Hematopoietic multipotent progenitor cell treated with erythropoietin and hydrocortisone succinate and interleukin-3 and kit ligand, for 6 days (in vitro differentiated cells): ENCODE results near the gene ELAVL3.

Source experiments
- DNase-seq: peaks from one replicate; pipeline ENCODE4 v3.0.0-alpha.2; 2015

The ELAVL3 gene

DNA sequence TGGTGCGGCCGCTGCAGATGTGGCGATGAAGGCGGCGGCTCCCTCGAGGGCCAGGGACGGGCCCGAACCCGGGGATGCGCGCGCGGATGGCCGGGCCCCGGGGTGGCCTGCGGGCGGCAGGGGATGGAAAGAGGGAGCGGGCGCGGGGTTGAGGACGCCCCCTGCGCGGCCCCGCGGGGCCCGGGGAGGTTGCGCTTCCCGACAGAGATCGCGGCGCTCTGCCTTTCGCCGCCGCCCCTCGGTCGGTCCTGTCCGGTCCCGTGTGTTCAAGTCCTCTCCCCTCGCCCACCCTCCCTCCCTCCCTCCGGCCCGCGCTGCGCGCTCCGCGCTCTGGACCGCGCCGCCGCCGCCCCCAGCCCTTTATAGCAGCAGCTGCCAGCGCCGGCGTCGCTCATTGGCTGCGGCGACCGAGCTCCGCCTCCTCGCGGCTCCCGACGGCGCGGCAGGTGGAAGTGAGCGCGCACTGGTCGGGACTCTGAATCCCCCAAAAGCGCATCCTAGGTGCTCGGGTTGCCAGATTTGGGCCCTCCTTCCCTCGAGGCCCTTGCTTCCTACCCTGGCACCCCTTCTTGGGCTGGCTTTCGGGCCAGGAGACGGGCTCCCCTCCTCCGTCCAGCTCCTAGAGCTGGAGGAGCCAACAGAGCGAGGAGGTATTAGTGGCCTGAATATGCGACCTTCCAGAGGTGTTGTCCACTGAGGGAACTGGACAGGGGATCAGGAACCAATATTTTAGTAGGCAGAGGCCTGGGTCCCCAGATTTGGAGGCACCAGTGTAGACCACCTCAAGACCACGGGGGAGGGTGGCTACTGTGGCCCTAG lies at the start of gene ELAVL3:
TSS of gene ELAVL3 (minus strand) at position 332 of the 819 bp plus-strand sequence. CDS start 438 bp downstream, outside the sequence.
- no peak for DNase-seq

DNA sequence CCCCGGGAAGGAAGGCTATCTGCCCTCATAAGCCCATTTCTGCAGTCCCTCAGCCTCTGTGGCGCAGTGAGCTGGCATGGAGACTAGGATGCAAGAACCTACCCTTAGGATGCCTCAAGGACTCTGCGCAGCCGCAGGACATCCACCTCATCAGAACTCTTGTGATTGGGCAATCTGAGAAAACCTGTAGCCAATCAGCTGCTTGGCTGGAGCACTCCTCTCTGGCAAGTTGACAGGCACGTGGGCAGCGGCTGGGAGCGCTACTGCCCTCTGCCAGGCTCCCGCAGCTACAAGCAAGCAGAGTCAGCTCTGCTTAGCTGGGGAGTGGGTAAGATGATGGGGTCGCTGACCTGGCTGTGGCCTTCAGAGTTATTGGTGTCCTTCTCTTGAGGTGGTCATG lies 49.6 kb upstream of the ELAVL3 start:
- DNase-seq, result peak; percentile 97

DNA sequence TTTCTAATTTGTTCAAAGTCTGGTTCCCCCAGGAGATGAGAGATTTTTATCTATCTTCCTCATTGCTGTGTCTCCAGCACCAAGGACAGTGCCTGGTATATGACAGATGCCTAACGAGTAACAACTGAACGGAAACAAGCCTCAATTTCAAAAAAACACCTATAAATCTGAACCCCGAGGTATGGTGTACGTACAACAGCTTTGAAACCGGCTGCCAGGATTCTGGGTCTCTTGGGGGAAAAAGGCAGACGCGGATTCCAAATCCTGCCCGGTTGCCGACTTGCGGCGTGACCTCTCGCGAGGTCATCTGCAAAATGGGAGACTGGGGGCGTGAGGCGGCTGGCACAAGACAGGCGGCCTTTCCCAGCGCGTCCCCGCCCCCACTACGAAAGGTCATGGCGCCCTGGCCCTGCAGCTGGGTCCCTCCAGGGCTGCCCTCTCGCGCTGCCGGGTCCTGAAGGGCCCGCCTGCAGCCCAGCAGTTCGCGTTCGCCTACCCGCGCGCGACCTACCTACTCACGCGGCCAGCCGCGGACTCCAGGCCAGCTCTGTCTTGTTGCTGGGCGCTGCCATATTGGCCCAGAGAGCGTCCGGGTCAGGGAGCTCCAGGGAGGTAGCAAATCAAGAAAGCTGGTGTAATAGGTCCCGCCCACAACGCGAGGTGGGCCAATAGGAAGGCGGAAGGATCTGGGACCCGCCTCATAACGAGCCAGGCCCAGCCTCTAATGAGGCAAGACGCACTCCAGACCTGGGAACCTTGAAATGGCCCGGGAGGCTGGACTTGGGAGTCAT lies 47.9 kb upstream of the ELAVL3 start, which contains the start of gene ECSIT:
TSS of gene ECSIT (minus strand) at position 584 of the 791 bp plus-strand sequence. CDS start 9,964 bp downstream, outside the sequence.
- peak; percentile 99 for DNase-seq

DNA sequence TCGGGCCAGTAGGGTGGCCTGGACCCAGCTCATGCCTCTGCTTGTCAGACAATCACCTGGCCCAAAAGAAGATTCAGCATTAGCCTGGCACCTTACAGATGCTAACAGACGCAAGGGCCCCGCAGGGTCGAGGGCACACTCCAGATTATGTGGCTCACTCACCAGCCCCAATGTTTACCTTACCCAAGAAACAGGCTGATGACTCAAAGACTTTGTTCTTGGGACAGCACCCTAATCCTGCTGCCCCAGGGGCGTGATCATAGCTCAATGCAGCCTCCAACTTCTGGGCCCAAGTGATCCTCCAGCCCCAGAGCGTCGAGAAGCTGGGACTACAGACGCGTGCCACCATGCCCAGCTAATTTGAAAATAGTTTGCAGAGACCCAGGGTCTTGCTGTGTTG lies 38.3 kb upstream of the ELAVL3 start:
- DNase-seq, result no peak

DNA sequence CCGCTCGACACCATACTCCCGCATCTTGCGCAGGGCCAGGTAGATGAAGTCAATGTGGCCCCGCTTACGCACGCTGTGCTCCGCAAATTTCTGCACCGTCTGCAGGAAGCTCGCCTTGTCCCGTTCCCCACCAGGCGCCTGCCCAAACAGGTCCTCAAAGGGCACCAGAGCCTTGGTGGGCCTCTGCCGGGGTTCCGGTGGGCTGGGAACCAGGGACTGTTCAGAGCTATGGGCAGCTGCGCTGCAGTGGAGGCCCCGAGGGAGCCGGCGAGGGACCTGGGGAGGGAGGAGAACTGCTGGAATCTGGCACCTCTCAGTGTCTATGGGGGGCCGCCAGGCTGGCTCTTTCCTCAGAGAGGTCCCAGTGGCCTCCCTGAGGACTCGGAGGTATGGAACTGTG lies 33.1 kb upstream of the ELAVL3 start:
- DNase-seq, result no peak

DNA sequence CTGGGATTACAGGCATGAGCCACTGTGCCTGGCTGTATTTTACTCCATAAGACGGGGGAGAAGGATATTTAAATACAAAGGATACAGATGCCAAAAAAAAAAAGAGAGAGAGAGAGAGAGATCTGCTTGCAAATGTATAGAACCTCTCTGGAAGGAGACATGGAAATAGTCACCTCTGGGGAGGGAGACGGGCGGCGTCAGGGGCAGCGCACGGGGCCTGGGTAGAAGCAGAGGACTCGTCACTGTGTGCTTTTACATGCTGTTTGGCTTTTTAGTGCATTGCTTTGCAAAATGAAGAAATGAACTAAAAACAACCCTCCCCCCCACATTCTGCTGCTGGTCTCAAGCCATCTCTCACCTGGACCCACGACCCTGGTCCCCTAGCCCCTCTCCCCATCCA lies 29.6 kb upstream of the ELAVL3 start:
- no peak for DNase-seq

DNA sequence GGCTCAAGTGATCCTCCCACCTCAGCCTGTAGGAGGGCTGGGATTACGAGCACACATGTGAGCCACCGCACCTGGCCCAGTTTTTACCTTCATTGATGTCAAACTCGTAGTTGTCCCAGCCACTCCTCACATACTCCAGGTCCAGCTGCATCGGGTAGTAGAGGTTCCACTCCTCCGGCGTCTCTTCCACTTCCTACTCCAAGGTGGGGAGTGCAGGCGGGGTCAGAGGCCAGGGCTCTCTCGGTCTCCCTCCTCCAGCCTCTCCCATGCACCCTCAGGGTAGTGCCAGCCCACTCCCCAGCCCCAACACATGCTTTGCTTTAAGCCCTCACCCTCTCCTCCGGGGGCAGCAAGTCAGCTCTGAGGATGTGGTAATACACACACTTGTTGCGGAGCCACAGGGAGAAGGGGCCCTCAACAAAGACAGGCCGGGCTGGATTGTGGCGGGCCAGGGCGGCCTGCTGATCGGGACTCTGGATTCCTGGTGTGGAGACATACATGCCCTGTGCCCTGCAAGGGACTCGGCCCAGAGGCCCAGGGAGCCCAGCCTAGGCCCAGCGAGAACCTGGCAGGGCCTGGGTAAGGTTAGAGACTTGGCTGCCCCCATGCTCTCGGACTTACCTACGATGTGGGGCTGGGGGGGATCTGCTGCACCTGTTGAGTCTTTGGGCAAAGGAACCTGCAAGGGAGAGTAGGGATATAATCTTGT lies 26.7 kb upstream of the ELAVL3 start:
- no peak for DNase-seq

DNA sequence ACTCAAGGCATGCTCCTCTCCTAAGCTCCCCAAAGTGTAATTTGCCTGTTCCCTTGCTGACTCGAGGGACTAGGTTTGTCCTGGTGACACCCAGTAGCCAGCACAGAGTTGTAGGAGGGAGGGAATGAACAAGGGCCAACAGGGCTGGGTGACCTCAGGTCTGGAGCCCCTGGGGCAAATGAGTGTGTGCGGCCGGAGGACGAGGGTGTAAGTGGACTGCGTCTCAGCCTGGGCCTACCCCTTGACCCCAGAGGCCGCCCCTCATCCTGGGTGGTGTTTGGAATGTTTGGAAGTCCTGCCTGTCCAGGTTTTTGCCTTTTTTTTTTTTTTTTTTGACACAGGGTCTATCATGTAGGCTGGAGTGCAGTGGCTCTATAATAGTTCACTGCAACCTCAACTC lies 26.1 kb upstream of the ELAVL3 start:
- DNase-seq, result no peak

DNA sequence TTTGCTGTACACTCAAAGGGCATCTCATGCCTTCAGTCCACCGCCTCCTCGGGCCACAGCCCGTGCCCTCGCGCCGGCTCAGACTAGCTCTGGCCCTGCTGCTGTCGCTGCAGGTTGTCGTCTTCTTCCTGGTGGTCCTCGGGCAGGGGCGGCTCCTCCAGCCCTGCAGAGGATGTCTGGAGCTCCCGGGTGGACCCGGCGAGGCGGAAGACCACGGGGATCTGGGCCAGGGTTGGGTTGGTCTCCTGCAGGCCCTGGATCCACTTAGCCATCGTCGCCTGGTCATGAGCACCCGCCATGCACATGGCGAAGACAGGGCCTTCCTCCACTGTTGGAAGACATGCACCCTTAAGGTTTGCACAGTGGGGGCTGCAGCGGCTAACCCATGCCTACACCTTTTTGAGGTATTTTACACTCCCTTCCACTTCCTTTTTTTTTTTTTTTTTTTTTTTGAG lies 25.3 kb upstream of the ELAVL3 start:
- DNase-seq, result no peak

DNA sequence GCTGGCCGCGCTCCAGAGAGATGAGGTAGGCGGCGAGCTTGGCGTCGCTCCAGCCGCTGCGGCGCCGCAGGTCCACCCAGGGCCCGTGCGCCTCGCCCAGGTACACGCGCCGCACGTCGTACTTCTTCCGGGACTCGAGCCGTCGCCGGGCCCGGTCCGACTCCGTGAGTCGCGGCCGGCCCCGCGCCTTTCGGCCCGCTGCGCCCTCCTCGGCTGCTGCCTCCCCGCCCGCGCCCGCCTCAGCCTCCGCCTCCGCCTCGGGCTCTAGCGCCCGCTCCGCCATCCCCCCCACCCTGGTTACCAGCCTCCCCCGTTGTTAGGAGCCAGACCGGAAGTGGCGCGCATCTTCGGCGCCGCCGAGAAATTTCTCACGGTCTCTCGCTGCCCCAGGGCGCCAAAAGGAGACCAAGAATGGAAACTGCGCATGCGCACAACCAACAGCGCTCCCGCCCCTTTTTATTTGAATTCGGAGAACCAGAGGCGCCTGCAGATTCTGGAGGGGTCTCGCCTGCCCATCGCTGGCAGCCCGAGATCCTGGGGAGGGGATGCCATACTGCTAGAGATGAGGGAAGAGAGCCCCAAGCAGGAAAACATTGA lies 24.8 kb upstream of the ELAVL3 start, which contains the start of gene ZNF653:
TSS of gene ZNF653 (minus strand) at position 336 of the 597 bp plus-strand sequence. CDS start at position 283, 53 bp downstream.
- DNase-seq, result peak; percentile 98

DNA sequence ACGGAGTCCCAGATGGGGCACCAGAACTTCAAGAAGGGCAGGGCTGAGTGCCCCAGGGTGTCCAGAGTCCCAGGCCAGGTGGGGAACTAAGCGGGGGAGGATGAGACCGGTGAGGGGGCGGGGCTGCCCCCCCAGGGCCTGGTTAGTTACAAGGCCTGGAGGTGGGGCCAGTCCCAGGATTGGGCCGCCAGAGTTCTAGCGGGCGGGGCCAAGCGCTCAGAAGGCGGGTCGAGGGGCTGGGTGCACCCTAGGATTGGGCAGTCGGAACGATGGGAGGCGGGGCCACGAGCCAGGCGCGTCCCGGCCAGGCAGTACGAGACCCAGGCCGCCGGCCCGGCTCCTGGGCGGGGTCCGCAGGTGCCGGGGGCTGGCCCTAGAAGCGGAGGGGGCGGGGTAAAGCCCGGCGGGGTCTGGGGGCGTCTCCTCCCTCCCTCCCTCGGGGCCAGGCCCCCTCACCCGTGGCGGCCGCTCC lies 24.2 kb upstream of the ELAVL3 start:
- DNase-seq, result peak; percentile 98

DNA sequence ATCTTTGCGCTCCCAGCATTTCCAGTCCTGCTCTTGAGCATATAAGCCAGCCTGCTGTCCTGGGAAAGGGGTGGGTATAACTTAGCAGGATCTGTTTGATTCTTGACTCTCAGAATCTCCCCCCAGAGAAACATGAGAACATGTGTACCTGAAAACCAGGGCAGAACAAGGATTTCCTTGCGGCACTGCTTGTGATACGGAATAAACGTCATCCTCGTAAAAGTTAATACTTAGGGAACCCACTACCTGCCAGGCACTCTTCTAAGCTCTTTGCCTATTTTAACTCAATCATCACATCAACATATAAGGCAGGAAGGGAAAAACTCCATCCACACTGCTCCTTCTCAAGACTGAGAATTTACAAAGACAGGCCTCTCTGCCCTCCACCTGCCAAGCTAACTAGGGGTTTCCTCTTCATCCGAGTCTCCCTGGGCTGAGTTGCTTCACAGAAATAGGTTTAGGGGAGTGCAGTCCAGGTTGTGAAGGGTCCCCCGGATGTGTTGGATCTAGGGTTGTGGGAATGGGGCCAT lies 23.7 kb upstream of the ELAVL3 start:
- no peak for DNase-seq

DNA sequence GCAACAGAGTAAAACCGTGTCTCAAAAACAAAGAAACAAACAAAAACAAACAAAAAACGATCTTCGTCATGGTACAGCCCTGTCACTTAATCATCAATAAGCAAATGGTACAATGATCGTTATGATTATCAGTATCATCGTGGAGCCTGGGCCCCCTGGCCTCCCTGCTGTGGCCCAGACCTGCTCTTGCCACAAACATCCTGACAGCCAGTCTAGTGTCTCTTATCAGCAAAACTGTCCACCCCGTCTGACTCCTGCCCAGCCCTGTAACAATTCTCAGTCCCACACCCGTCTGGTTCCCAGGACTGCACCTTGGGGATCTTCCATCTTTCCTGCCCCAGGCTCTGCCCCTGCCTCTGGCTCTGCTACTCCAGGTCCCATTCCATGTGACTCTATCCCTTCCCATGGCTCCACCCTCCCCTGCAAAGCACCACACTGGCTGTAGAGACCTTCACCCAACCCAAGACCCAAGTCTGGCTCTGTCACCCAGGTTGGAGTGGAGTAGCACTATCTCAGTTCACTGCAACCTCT lies 19.1 kb upstream of the ELAVL3 start:
- DNase-seq, result peak; percentile 78

DNA sequence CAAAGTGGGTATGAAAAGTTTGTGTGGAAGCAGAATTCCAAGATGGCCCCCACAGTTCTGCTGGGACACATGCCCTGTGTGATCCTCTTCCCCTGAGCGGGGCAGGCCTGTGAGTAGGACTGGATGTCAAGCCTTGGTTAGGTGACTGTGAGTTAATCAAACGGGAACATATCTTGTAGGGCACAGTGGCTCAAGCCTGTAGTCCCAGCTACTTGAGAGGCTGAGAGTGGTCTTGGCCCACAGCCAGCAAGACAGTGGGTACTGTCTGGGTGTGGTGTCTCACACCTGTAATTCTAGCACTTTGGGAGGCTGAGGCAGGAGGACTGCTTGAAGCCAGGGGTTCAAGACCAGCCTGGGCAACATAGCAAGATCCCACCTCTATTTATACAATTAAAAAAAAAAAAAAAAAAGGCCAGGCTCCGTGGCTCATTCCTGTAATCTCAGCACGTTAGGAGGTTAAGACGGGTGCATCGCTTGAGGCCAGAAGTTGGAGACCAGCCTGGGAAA lies 18.4 kb upstream of the ELAVL3 start:
- peak; percentile 46 for DNase-seq

DNA sequence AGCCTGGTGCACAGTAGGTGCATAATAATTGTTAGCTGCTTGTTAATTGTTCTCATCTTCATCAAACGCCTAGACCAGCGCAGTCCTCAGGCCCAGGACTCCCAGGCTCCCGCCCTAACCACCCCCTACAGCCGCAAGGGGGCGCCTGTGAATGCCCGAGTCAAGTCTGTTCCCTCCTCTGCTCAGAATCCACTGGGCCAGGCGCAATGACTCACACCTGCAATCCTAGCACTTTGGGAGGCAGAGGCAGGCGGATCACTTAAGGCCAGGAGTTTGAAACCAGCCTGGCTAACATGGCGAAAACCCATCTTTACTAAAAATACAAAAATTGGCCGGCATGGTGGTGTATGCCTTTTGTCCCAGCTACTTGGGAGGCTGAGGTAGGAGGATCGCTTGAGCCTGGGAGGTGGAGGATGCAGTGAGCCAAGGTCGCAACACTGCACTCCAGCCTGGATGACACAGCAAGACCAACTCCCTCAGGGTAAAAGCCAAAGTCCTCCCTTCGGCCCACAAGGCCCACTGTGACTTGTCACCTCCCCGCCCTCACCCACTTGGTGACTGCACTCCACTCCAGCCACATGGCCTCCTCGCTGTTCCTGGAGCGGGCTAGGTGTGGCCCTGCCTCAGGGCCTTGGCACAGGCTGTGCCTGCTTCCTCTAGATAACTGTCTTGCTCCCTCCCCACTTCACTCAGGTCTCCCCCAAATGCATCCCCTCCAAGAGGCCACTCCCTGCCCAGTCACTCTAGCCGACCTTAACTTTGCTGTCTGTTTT lies 15.7 kb upstream of the ELAVL3 start:
- DNase-seq, result peak; percentile 88

DNA sequence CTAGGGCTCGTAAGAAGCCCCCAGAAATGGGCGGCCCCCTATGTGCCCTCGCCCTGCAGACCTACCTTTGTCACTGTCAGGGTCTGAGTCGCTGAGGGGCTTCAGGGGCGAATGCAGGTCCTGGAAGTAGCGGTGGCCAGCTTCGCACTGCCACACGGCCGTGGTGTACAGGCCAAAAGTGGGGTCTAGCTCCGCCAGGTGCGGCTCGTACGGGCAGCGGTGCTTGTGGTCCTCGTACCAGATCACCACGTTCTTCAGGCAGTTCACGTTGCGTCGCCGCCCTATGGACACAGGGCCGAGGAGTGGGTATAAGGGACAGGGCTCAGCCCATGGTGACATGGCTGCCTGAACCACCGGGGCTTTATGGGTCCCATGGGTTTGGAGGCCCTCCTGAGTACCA lies 15.0 kb upstream of the ELAVL3 start:
- DNase-seq, result no peak

DNA sequence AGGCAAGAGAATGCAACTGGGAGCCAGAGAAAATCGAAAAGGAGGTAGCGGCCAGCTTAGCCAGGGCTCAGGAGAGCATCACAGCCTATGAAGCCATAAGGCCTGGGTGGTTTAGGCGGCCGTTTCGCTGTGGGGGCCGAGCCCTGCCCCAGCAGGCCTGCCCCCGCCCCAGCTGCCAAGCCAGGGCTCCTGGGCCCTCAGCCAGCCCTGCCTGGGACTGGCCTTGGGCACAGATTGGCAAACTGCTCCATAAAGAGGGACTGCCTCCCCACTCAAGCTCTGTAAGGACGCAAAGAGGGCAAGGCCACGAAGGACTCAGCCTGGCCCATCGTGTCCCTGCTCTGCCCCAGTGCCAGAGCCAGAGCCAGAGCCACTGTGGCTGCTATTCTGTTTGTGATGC lies 14.6 kb upstream of the ELAVL3 start:
- DNase-seq, result no peak

DNA sequence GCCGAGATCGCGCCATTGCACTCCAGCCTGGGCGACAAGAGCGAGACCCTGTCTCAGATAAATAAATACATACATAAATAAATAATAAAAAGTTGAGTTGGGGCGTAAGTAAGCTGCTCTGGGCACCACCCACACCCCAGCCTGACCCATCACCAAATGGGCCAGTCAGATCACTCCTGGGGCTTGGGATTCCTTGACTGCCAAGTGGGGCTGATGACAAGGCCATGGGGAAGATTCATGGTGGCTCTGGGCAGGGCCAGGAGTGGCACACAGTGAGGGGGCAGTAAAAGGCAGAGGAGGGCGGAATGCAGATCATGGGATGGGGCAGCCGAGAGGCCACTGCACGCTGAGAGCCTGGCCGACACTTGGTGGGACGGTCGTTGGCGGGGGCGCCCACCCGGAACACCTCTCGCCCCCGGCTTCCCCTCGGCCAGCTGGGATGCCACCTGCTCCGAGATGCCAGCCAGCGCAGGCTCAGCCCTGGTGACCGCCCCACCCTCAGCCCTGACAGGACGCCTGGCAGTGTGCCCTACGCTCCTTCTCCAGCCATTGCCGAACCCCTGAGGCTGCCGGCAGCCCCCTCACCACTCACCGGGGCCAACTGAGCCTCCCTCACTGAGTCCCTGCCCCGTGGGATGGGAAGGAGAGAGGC lies 13.9 kb upstream of the ELAVL3 start:
- no peak for DNase-seq

DNA sequence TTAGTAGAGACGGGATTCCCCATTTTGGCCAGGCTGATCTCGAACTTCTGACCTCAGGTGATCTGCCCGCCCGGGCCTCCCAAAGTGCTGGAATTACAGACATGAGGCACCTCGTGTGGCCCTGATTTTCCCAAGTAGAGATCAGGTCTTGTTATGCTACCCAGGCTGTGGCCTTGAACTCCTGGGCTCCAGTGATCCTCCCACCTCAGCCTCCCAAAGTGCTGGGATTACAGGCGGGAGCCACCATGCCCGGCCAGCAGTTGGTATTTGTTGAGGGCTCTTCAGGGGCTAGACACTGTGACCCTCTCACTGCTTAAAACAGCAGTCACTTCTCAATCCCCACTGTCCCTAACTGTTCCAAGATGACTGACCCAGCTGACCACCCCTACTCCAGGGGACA lies 8.5 kb upstream of the ELAVL3 start:
- no peak for DNase-seq
